Breast epithelium (tissue), 4 donors: ENCODE results near the gene AMBP. TPM values are rescaled to one million over a fixed set of nuclear protein-coding genes. Genes with fewer than 3 reads are reported as not detected.
A peak's percentile ranks its signal among the peaks of the same experiment; 100 is the strongest.

Experiments
- DNase-seq, 2 donors: peaks; one replicate each; pipeline ENCODE4 v3.0.0-alpha.2; 2019; ENCODE audit warnings: low spot score in 2 of 2
- H3K27ac ChIP-seq, 2 donors: fragments of 200-600 bp; sonication (generic) in 1 of 2; one replicate each; pipeline ENCODE4 v1.5.1; 2016 to 2019; ENCODE audit warnings: mild to moderate bottlenecking in 1 of 2
- H3K27me3 ChIP-seq, 2 donors: fragments of 200-600 bp; sonication (generic) in 1 of 2; one replicate each; pipeline versions ENCODE4 v1.5.1 to v1.6.0; 2017 to 2019; ENCODE audit warnings: control low read depth in 1 of 2, mild to moderate bottlenecking in 1 of 2
- H3K36me3 ChIP-seq: fragments of 200-600 bp; one replicate; pipeline ENCODE4 v1.5.1; 2019
- H3K4me1 ChIP-seq, 2 donors: fragments of 200-600 bp; sonication (generic); one replicate each; pipeline ENCODE4 v1.5.1; 2016 to 2019; ENCODE audit warnings: control low read depth in 1 of 2
- H3K4me3 ChIP-seq, 3 donors: fragments of 200-600 bp; sonication (generic); 1 replicate in 2 of 3; 2 replicates in 1 of 3; pipeline ENCODE4 v1.5.1; 2016 to 2019; ENCODE audit warnings: mild to moderate bottlenecking in 3 of 3, moderate library complexity in 2 of 3
- H3K9me3 ChIP-seq, 2 donors: fragments of 200-600 bp; sonication (generic) in 1 of 2; one replicate each; pipeline ENCODE4 v1.5.1; 2016 to 2019; ENCODE audit warnings: control low read depth in 1 of 2
- CTCF ChIP-seq, 3 donors: fragments of 450-650 bp; IDR thresholded peaks; one replicate each; pipeline ENCODE4 v1.5.1; 2016 to 2017; ENCODE audit warnings: antibody characterized with exemption in 3 of 3, mild to moderate bottlenecking in 3 of 3, moderate library complexity in 3 of 3
- POLR2A ChIP-seq: fragments of 450-650 bp; IDR thresholded peaks from one replicate; pipeline ENCODE4 v1.6.1; 2016; ENCODE audit warnings: antibody characterized with exemption, mild to moderate bottlenecking, moderate library complexity
- POLR2AphosphoS5 ChIP-seq, 3 donors: sonication (generic); formaldehyde crosslinking; IDR thresholded peaks; one replicate each; pipeline ENCODE4 v1.6.1; 2017; ENCODE audit warnings: antibody characterized with exemption in 3 of 3
- intact Hi-C: fragments of 100-400 bp; cut with DNase I; formaldehyde crosslinking; loops from one replicate; pipeline ENCODE4 v1.15.1; 2023; ENCODE audit warnings: low total_unique reads
- total RNA-seq, 3 donors: library from RNA; depleted of rRNA; stranded (reverse); fragments of >200 nt; gene quantifications; one replicate each; pipeline ENCODE4 v1.1.0, GENCODE V29; 2016

The AMBP gene
- total RNA-seq, 3 donors from 2014 or later = 0.66 TPM; not detected in 2

GRCh38 chr9:114080195-114080772, 2.2 kb upstream of the AMBP start:
- Histone ChIP-seq H3K36me3 (no peaks in the 10 kb centered on the region), H3K4me3 (no peak overlapping the region), H3K4me1 (no peaks in the 10 kb centered on the region), H3K27ac (peak overlapping the region in 1 of 2 donors; percentile 22), H3K27me3 (no peaks in the 10 kb centered on the region), H3K9me3 (no peaks in the 10 kb centered on the region)
- intact Hi-C loops = loop anchor here (5.0 kb wide), 1 partner anchor 207 kb away; no protein-coding TSS in a partner anchor
- no peak for TF ChIP-seq POLR2AphosphoS5 (IDR thresholded peaks at IDR 0.05)
- TF ChIP-seq CTCF (IDR thresholded peaks at IDR 0.05) = no peak
- no peak for TF ChIP-seq POLR2A
- DNase-seq = no peak

- Histone ChIP-seq H3K9me3 (no peaks in the 10 kb centered on the region), H3K4me1 (no peaks in the 10 kb centered on the region), H3K27ac (no peak overlapping the region), H3K4me3 (no peak overlapping the region), H3K36me3 (no peaks in the 10 kb centered on the region), H3K27me3 (no peaks in the 10 kb centered on the region)
- DNase-seq = no peak
- intact Hi-C loops = no loop called here
- TF ChIP-seq POLR2AphosphoS5 (IDR thresholded peaks at IDR 0.05) (no peak), CTCF (IDR thresholded peaks at IDR 0.05) (no peak), POLR2A (no peak)
These were observed 669 bp upstream of the AMBP start for GRCh38 chr9:114078781-114079156.

GRCh38 chr9:114077162-114077837, 800 bp downstream of the AMBP start:
- TF ChIP-seq POLR2A (no peak), POLR2AphosphoS5 (IDR thresholded peaks at IDR 0.05) (no peak), CTCF (IDR thresholded peaks at IDR 0.05) (no peak)
- Histone ChIP-seq H3K27ac (no peak overlapping the region), H3K27me3 (no peaks in the 10 kb centered on the region), H3K36me3 (no peaks in the 10 kb centered on the region), H3K4me1 (no peaks in the 10 kb centered on the region), H3K9me3 (no peaks in the 10 kb centered on the region), H3K4me3 (no peak overlapping the region)
- intact Hi-C loops = no loop called here
- DNase-seq = no peak

GRCh38 chr9:114076237-114077161, 1.6 kb downstream of the AMBP start:
- Histone ChIP-seq H3K9me3 (no peaks in the 10 kb centered on the region), H3K27me3 (no peaks in the 10 kb centered on the region), H3K4me3 (no peak overlapping the region), H3K36me3 (no peaks in the 10 kb centered on the region), H3K27ac (no peak overlapping the region), H3K4me1 (peaks cover 0 to 7% of the 10 kb centered on the region in 2 donors)
- no peak for TF ChIP-seq POLR2AphosphoS5 (IDR thresholded peaks at IDR 0.05)
- TF ChIP-seq POLR2A = no peak
- no peak for DNase-seq
- intact Hi-C loops = no loop called here

- Histone ChIP-seq H3K36me3 (no peaks in the 10 kb centered on the region), H3K27me3 (no peaks in the 10 kb centered on the region), H3K4me1 (peaks cover 0 to 8% of the 10 kb centered on the region in 2 donors), H3K9me3 (no peaks in the 10 kb centered on the region), H3K4me3 (no peak overlapping the region), H3K27ac (no peak overlapping the region)
- intact Hi-C loops = no loop called here
- TF ChIP-seq POLR2AphosphoS5 (IDR thresholded peaks at IDR 0.05) (no peak), POLR2A (no peak), CTCF (IDR thresholded peaks at IDR 0.05) (no peak)
- DNase-seq = no peak
These were observed 2.5 kb downstream of the AMBP start for GRCh38 chr9:114075602-114076001.
